Lung (tissue), 12 donors: Measurements from ENCODE around the gene ACY1. TPM values are rescaled to one million over a fixed set of nuclear protein-coding genes. Genes with fewer than 3 reads are reported as not detected.
A peak's percentile ranks its signal among the peaks of the same experiment; 100 is the strongest.

Experiments
- ATAC-seq: fragments of 200-7000 bp; cut with Tn5 transposase; one replicate; pipeline ENCODE4 v1.9.1; 2020; ENCODE audit warnings: moderate number of reproducible peaks; ENCODE audit not compliant: insufficient read depth, low FRiP score
- DNase-seq, 3 donors: peaks; one replicate each; pipeline ENCODE4 v3.0.0-alpha.2; 2013 to 2017
- H3K27ac ChIP-seq, 2 donors: one replicate each; pipeline ENCODE4 v1.5.1; 2013; ENCODE audit warnings: mild to moderate bottlenecking in 2 of 2, moderate library complexity in 2 of 2, control low read depth in 1 of 2, inconsistent platforms in 1 of 2, low read depth in 1 of 2, low read length in 1 of 2
- H3K27me3 ChIP-seq, 3 donors: one replicate each; pipeline ENCODE4 v1.5.1; 2013; ENCODE audit warnings: low read length in 2 of 3; ENCODE audit not compliant: control insufficient read depth in 3 of 3, insufficient read depth in 3 of 3
- H3K36me3 ChIP-seq, 4 donors: one replicate each; pipeline ENCODE4 v1.5.1; 2013; ENCODE audit warnings: low read length in 4 of 4, mild to moderate bottlenecking in 1 of 4, moderate library complexity in 1 of 4; ENCODE audit not compliant: control insufficient read depth in 4 of 4, insufficient read depth in 4 of 4
- H3K4me1 ChIP-seq, 5 donors: one replicate each; pipeline ENCODE4 v1.5.1; 2013; ENCODE audit warnings: low read length in 5 of 5, mild to moderate bottlenecking in 2 of 5, moderate library complexity in 1 of 5; ENCODE audit not compliant: control insufficient read depth in 5 of 5, insufficient read depth in 5 of 5
- H3K4me3 ChIP-seq: one replicate; pipeline ENCODE4 v1.5.1; 2013; ENCODE audit warnings: mild to moderate bottlenecking, control low read depth, moderate library complexity
- H3K9ac ChIP-seq, 2 donors: one replicate each; pipeline ENCODE4 v1.5.1; 2013; ENCODE audit warnings: low read length in 2 of 2, control low read depth in 1 of 2; ENCODE audit not compliant: insufficient read depth in 1 of 2
- H3K9me3 ChIP-seq, 4 donors: one replicate each; pipeline ENCODE4 v1.5.1; 2013; ENCODE audit warnings: low read length in 3 of 4, mild to moderate bottlenecking in 1 of 4, moderate library complexity in 1 of 4; ENCODE audit not compliant: control insufficient read depth in 4 of 4, insufficient read depth in 3 of 4
- WGBS, 2 donors: extraction: QIAGEN DNeasy Blood & Tissue Kit; methylation state at CpG; one replicate each; pipeline ENCODE4 v1.1.7; 2013; 5-methylcytosine and 5-hydroxymethylcytosine counted together
- polyA plus RNA-seq, 2 donors: library from polyadenylated mRNA; stranded (reverse); fragments of 200-250 nt; gene quantifications; one replicate each; pipeline ENCODE4 v1.2.1, GENCODE V29; 2013
- total RNA-seq, 2 donors: library from RNA; depleted of rRNA in 1 of 2; stranded (reverse); fragments of >200 nt in 1 of 2; gene quantifications; one replicate each; pipeline ENCODE4 v1.2.1, GENCODE V29; 2014 to 2021
- TF ChIP-seq, protein P1 (sequence below): IDR thresholded peaks from 2 replicates; pipeline ENCODE4 v1.5.1; 2012; ENCODE audit warnings: mild to moderate bottlenecking; ENCODE audit errors: control extremely low read depth, extremely low read depth
- donor health status: control.
- donor health status: control.
- donor health status: Bipolar disorder and iron deficiency.
- donor health status: healthy.
- donor health status: DM: yes; HTN: yes; CAD: no.

The ACY1 gene
- total and polyA plus RNA-seq, 4 donors, result 19.6 to 52.6 (median 39.0) TPM

DNA sequence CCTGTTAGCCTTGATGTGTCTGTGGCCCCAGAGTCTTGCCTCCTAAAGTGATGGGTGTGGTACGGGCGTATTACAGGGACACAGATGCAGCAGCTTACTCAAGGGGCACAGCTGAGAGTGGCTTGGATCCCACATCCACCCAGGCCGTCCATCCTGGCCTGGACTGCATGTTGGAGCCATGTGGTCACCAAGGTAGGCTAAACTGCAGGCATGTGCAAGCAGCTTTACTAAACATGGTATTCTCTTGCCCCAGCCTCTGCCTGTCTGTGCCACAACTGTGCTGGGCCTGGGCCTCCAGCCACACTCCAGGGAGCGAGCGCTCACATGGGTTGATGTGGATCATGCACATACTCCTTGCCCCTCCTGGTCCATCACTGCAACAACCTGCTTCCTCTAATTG is 34.2 kb upstream of the ACY1 start:
- no peaks in the 10 kb centered on the region for H3K4me1 ChIP-seq
- DNase-seq (no peak), ATAC-seq (no peak)
- TF ChIP-seq, protein P1, sequence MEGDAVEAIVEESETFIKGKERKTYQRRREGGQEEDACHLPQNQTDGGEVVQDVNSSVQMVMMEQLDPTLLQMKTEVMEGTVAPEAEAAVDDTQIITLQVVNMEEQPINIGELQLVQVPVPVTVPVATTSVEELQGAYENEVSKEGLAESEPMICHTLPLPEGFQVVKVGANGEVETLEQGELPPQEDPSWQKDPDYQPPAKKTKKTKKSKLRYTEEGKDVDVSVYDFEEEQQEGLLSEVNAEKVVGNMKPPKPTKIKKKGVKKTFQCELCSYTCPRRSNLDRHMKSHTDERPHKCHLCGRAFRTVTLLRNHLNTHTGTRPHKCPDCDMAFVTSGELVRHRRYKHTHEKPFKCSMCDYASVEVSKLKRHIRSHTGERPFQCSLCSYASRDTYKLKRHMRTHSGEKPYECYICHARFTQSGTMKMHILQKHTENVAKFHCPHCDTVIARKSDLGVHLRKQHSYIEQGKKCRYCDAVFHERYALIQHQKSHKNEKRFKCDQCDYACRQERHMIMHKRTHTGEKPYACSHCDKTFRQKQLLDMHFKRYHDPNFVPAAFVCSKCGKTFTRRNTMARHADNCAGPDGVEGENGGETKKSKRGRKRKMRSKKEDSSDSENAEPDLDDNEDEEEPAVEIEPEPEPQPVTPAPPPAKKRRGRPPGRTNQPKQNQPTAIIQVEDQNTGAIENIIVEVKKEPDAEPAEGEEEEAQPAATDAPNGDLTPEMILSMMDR, result no peak
- peaks cover 0 to 2% (median 0%) of the 10 kb centered on the region in 4 donors for H3K9me3 ChIP-seq
- peaks cover 0 to 2% (median 0%) of the 10 kb centered on the region in 4 donors for H3K36me3 ChIP-seq
- no peak overlapping the region for H3K4me3 ChIP-seq
- no peak overlapping the region for H3K9ac ChIP-seq
- H3K27ac ChIP-seq, result no peak overlapping the region
- 87 to 94% methylated on average over 5 of the region's 5 CpGs for WGBS, 2 donors
- H3K27me3 ChIP-seq, result no peaks in the 10 kb centered on the region

DNA sequence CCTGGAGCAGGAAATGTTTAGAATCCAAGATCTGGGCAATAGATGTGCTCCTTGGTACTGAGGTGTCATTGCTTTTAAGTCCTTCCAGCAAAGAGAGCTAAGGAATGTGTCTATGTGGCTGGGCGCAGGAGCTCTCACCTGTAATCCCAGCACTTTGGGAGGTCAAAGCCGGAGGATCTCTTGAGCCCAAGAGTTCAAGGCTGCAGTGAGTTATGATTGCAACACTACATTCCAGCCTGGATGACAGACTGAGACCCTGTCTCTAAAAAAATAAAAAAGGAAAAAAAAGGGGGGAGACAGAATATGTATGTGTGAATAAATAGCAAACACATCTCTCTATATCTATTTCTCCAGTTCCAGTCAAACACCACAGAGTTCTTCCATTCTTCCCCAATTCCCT is 32.4 kb upstream of the ACY1 start:
- peaks cover 0 to 2% (median 0%) of the 10 kb centered on the region in 4 donors for H3K9me3 ChIP-seq
- H3K4me3 ChIP-seq, result no peak overlapping the region
- H3K27ac ChIP-seq, result no peak overlapping the region
- TF ChIP-seq, protein P1, result no peak
- no peak overlapping the region for H3K9ac ChIP-seq
- DNase-seq, result no peak
- ATAC-seq, result no peak
- H3K36me3 ChIP-seq, result peaks cover 0 to 2% (median 0%) of the 10 kb centered on the region in 4 donors
- peaks cover 0 to 5% (median 0%) of the 10 kb centered on the region in 5 donors for H3K4me1 ChIP-seq
- WGBS, 2 donors, result 90 to 96% methylated on average over 2 of the region's 2 CpGs
- peaks cover 0 to 6% (median 0%) of the 10 kb centered on the region in 3 donors for H3K27me3 ChIP-seq

DNA sequence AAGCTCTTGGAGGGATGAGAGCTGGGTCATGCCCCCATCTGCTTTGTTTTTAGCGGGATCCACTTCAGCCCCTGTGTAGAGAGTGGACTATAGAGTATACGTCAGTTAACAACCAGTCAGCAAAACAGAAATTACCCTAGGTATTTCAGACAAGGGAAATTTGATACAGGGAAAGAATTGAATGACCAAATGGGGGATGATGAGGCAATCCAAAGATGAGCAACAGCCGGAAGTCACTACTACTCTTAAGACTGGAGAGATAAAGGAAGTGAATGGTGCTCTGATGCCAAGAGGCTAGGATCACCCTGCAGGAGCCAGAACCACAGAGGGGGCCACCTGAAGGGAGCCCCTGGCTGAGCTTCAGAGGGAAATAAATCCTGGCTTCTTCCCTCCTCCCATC is 29.9 kb upstream of the ACY1 start:
- no peak overlapping the region for H3K4me3 ChIP-seq
- TF ChIP-seq, protein P1, result no peak
- no peak overlapping the region for H3K9ac ChIP-seq
- no peak for ATAC-seq
- H3K9me3 ChIP-seq, result peaks cover 0 to 2% (median 0%) of the 10 kb centered on the region in 4 donors
- WGBS, 2 donors, result 47 to 63% methylated on average over 3 of the region's 3 CpGs
- DNase-seq, result peak in 1 of 3 donors; percentile 26
- H3K36me3 ChIP-seq, result peaks cover 0 to 4% (median 0%) of the 10 kb centered on the region in 4 donors
- no peak overlapping the region for H3K27ac ChIP-seq
- peaks cover 0 to 6% (median 0%) of the 10 kb centered on the region in 3 donors for H3K27me3 ChIP-seq
- peaks cover 0 to 11% (median 4%) of the 10 kb centered on the region in 5 donors for H3K4me1 ChIP-seq

DNA sequence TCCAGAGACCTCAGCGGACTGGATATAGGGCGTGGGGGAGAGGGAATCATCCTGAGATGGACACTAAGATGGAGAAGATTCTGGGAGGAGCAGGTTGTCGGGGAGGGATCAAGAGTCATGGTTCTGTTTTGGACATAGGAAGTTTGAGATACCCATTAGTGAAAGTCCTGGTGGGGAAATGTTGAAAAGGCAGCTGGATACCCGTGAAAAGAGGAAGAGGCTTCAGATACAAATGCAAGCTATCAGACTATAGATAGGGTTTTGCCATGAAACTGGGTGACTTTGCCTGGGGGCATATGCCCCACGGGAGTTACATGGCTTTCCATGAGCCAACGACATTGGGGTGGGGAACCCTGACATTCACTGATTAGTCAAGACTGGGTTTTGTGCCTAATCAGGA is 29.2 kb upstream of the ACY1 start:
- WGBS, 2 donors, result 51 to 70% methylated on average over 6 of the region's 6 CpGs
- TF ChIP-seq, protein P1, result no peak
- DNase-seq (no peak), ATAC-seq (no peak)
- peaks cover 0 to 11% (median 4%) of the 10 kb centered on the region in 5 donors for H3K4me1 ChIP-seq
- H3K9me3 ChIP-seq, result no peaks in the 10 kb centered on the region
- peaks cover 0 to 6% (median 0%) of the 10 kb centered on the region in 3 donors for H3K27me3 ChIP-seq
- H3K4me3 ChIP-seq, result no peak overlapping the region
- no peak overlapping the region for H3K9ac ChIP-seq
- H3K36me3 ChIP-seq, result peaks cover 0 to 7% (median under 1%) of the 10 kb centered on the region in 4 donors
- no peak overlapping the region for H3K27ac ChIP-seq
